Sigmoid colon (tissue), 7 donors: Measurements from ENCODE around the gene GLCCI1. TPM values are rescaled to one million over a fixed set of nuclear protein-coding genes. Genes with fewer than 3 reads are reported as not detected.

Source experiments
- DNase-seq: peaks from one replicate; pipeline ENCODE4 v3.0.0-alpha.2; 2019
- H3K27ac ChIP-seq, 4 donors: fragments of 200-600 bp; sonication (generic); one replicate each; pipeline ENCODE4 v1.5.1; 2016 to 2019; ENCODE audit warnings: mild to moderate bottlenecking in 1 of 4
- H3K27me3 ChIP-seq, 3 donors: fragments of 200-600 bp; sonication (generic); one replicate each; pipeline ENCODE4 v1.5.1; 2019; ENCODE audit warnings: mild to moderate bottlenecking in 1 of 3
- H3K36me3 ChIP-seq, 4 donors: fragments of 200-600 bp; sonication (generic); one replicate each; pipeline ENCODE4 v1.5.1; 2016 to 2019
- H3K4me1 ChIP-seq, 4 donors: fragments of 200-600 bp; sonication (generic); one replicate each; pipeline ENCODE4 v1.5.1; 2017 to 2019
- H3K4me3 ChIP-seq, 4 donors: fragments of 200-600 bp; sonication (generic); one replicate each; pipeline ENCODE4 v1.5.1; 2017 to 2019; ENCODE audit warnings: mild to moderate bottlenecking in 2 of 4, moderate library complexity in 1 of 4
- H3K9me3 ChIP-seq, 4 donors: fragments of 200-600 bp in 3 of 4; sonication (generic) in 3 of 4; one replicate each; pipeline versions ENCODE4 v1.5.1 to v1.6.1; 2013 to 2019
- CTCF ChIP-seq, 4 experiments: fragments of 450-650 bp in 3 of 4; fragments of 200-600 bp in 1 of 4; IDR thresholded peaks; one replicate each; pipeline ENCODE4 v1.5.1; 2016 to 2019; ENCODE audit warnings: antibody characterized with exemption in 4 of 4, mild to moderate bottlenecking in 3 of 4, moderate library complexity in 2 of 4
- EP300 ChIP-seq, 4 donors: sonication (generic); formaldehyde crosslinking; IDR thresholded peaks; one replicate each; pipeline ENCODE4 v1.6.1; 2017; ENCODE audit warnings: antibody characterized with exemption in 4 of 4
- POLR2A ChIP-seq, 2 donors: fragments of 450-650 bp; IDR thresholded peaks; one replicate each; pipeline ENCODE4 v1.6.1; 2016; ENCODE audit warnings: antibody characterized with exemption in 2 of 2, mild to moderate bottlenecking in 2 of 2, moderate library complexity in 2 of 2
- POLR2AphosphoS5 ChIP-seq, 4 donors: sonication (generic); formaldehyde crosslinking; IDR thresholded peaks; one replicate each; pipeline ENCODE4 v1.6.1; 2017; ENCODE audit warnings: antibody characterized with exemption in 4 of 4
- WGBS, 2 donors: extraction: QIAGEN DNeasy Blood & Tissue Kit; methylation state at CpG; one replicate each; pipeline ENCODE4 v1.1.7; 2013; 5-methylcytosine and 5-hydroxymethylcytosine counted together
- intact Hi-C: fragments of 100-400 bp; cut with DNase I; formaldehyde crosslinking; loops from one replicate; pipeline ENCODE4 v1.15.1; 2023
- polyA plus RNA-seq, 3 donors: library from polyadenylated mRNA; stranded (reverse); fragments of 200-250 nt; gene quantifications; one replicate each; pipeline ENCODE4 v1.2.3, GENCODE V29; 2013
- total RNA-seq, 4 donors: library from RNA; depleted of rRNA; stranded (reverse); fragments of >200 nt; gene quantifications; one replicate each; pipeline ENCODE4 v1.1.0, GENCODE V29; 2016
- donor health status: healthy with polysubstance abuse.
- donor health status: Bipolar disorder and iron deficiency.
- donor health status: healthy.

GLCCI1 gene
- total and polyA plus RNA-seq, 7 donors: 1.4 to 17.7 (median 6.1) TPM

DNA sequence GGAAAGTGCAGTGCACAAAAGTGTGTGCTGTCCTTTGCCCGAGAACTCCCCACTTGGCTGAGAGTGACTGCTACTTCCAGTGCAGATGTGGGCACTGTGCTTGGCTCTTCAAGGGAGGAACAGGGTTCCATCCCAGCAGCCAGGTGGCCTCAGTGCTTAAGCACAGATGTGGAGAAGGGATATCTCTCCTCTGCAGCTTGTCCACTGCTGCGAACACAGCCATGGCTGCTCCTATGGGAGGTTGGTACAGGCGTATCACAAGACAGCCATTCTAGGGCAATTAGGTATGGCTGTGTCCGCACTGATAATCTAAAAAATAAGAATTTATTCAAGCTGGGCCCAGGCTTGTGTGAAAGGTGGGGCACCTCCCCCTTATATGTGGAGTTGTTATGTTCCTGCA is 66.6 kb downstream of the GLCCI1 start:
- intact Hi-C loops: no loop called here

GRCh38 chr7:8035647-8036518 is 67.3 kb downstream of the GLCCI1 start:
- Histone ChIP-seq H3K4me1 (no peaks in the 10 kb centered on the region), H3K9me3 (no peaks in the 10 kb centered on the region), H3K4me3 (no peak overlapping the region), H3K36me3 (peaks cover 0 to 4% (median 0%) of the 10 kb centered on the region in 4 donors), H3K27me3 (no peaks in the 10 kb centered on the region), H3K27ac (no peak overlapping the region)
- DNase-seq: no peak
- WGBS, 2 donors: 93 to 98% methylated on average over 2 of the region's 2 CpGs
- no peak for TF ChIP-seq POLR2AphosphoS5 (IDR thresholded peaks at IDR 0.05)
- TF ChIP-seq CTCF (IDR thresholded peaks at IDR 0.05): peak in 2 of 4 experiments; percentile 8 to 15
- intact Hi-C loops: no loop called here

More for the DNA sequence above, 66.6 kb downstream of the GLCCI1 start:
- H3K4me3 ChIP-seq: no peak overlapping the region
- DNase-seq: no peak
- peaks cover 0 to 4% (median 0%) of the 10 kb centered on the region in 4 donors for H3K36me3 ChIP-seq
- H3K27ac ChIP-seq: no peak overlapping the region
- H3K9me3 ChIP-seq: no peaks in the 10 kb centered on the region
- no peak for TF ChIP-seq POLR2AphosphoS5 (IDR thresholded peaks at IDR 0.05)
- TF ChIP-seq EP300 (IDR thresholded peaks at IDR 0.05): no peak
- TF ChIP-seq CTCF (IDR thresholded peaks at IDR 0.05): no peak
- no peak for TF ChIP-seq POLR2A (IDR thresholded peaks at IDR 0.05)
- 96 to 97% methylated on average over 4 of the region's 4 CpGs for WGBS, 2 donors
- no peaks in the 10 kb centered on the region for H3K4me1 ChIP-seq
- H3K27me3 ChIP-seq: no peaks in the 10 kb centered on the region

GRCh38 chr7:8037151-8037550 is 68.6 kb downstream of the GLCCI1 start:
- no peak for TF ChIP-seq EP300 (IDR thresholded peaks at IDR 0.05)
- intact Hi-C loops: no loop called here

GRCh38 chr7:8040768-8041369 is 72.3 kb downstream of the GLCCI1 start:
- Histone ChIP-seq H3K27ac (no peak overlapping the region), H3K36me3 (peaks cover 0 to 4% (median 2%) of the 10 kb centered on the region in 4 donors), H3K9me3 (no peaks in the 10 kb centered on the region), H3K4me3 (no peak overlapping the region), H3K27me3 (no peaks in the 10 kb centered on the region), H3K4me1 (no peaks in the 10 kb centered on the region)
- DNase-seq: no peak
- TF ChIP-seq POLR2A (IDR thresholded peaks at IDR 0.05) (no peak), EP300 (IDR thresholded peaks at IDR 0.05) (no peak), CTCF (IDR thresholded peaks at IDR 0.05) (no peak), POLR2AphosphoS5 (IDR thresholded peaks at IDR 0.05) (no peak)
- intact Hi-C loops: no loop called here
- WGBS, 2 donors: 78 to 81% methylated on average over 3 of the region's 3 CpGs

More at GRCh38 chr7:8037151-8037550, 68.6 kb downstream of the GLCCI1 start:
- no peaks in the 10 kb centered on the region for H3K9me3 ChIP-seq
- DNase-seq: no peak
- WGBS, 2 donors: 87 to 94% methylated on average over 3 of the region's 3 CpGs
- no peak overlapping the region for H3K27ac ChIP-seq
- no peak overlapping the region for H3K4me3 ChIP-seq
- H3K36me3 ChIP-seq: peaks cover 0 to 4% (median 0%) of the 10 kb centered on the region in 4 donors
- H3K4me1 ChIP-seq: no peaks in the 10 kb centered on the region
- H3K27me3 ChIP-seq: no peaks in the 10 kb centered on the region

- Histone ChIP-seq H3K4me1 (no peaks in the 10 kb centered on the region), H3K27me3 (no peaks in the 10 kb centered on the region), H3K9me3 (no peaks in the 10 kb centered on the region), H3K27ac (no peak overlapping the region), H3K36me3 (peaks cover 0 to 4% (median 0%) of the 10 kb centered on the region in 4 donors), H3K4me3 (no peak overlapping the region)
- WGBS, 2 donors: 91 to 94% methylated on average over 3 of the region's 3 CpGs
- TF ChIP-seq CTCF (IDR thresholded peaks at IDR 0.05) (no peak), EP300 (IDR thresholded peaks at IDR 0.05) (no peak), POLR2A (IDR thresholded peaks at IDR 0.05) (no peak), POLR2AphosphoS5 (IDR thresholded peaks at IDR 0.05) (no peak)
- intact Hi-C loops: no loop called here
- DNase-seq: no peak
Measured at GRCh38 chr7:8042796-8043535, 74.4 kb downstream of the GLCCI1 start.
